Measurements from ENCODE around the gene CTAG2.
"Not testable (repeated sequence)": the region's sequence is repeated elsewhere in the genome, so short reads cannot be mapped to it uniquely, and the experiment has no call there.

The CTAG2 gene

GRCh38 chrX:154653413-154653812, at the start of gene CTAG2:
CTAG2 (minus strand) TSS chrX:154653579; CDS start chrX:154653515, 64 bp downstream.
- not testable (repeated sequence) for DNase-seq

- no peak for DNase-seq
These were observed 45.4 kb upstream of the CTAG2 start for GRCh38 chrX:154698630-154699248.

- DNase-seq: no peak
These were observed 43.3 kb upstream of the CTAG2 start for GRCh38 chrX:154696676-154697045.

- DNase-seq: peak in 1 of 58 donors; percentile 7
These were observed 42.7 kb upstream of the CTAG2 start for GRCh38 chrX:154695911-154696675.

GRCh38 chrX:154693394-154693793, 40.0 kb upstream of the CTAG2 start:
- no peak for DNase-seq

- not testable (repeated sequence) for DNase-seq
These were observed 37.1 kb upstream of the CTAG2 start for GRCh38 chrX:154690438-154690837.

- DNase-seq: not testable (repeated sequence)
These were observed 18.7 kb upstream of the CTAG2 start for GRCh38 chrX:154672084-154672483.

GRCh38 chrX:154670848-154671247, 17.5 kb upstream of the CTAG2 start:
- not testable (repeated sequence) for DNase-seq

GRCh38 chrX:154661899-154662298, 8.5 kb upstream of the CTAG2 start:
- no peak for DNase-seq

GRCh38 chrX:154661170-154661569, 7.8 kb upstream of the CTAG2 start:
- no peak for DNase-seq

GRCh38 chrX:154660541-154660940, 7.2 kb upstream of the CTAG2 start:
- DNase-seq: no peak

GRCh38 chrX:154658957-154659356, 5.6 kb upstream of the CTAG2 start:
- DNase-seq: no peak

- no peak for DNase-seq
These were observed 4.8 kb upstream of the CTAG2 start for GRCh38 chrX:154658187-154658586.

- no peak for DNase-seq
These were observed 3.9 kb upstream of the CTAG2 start for GRCh38 chrX:154657226-154657805.

GRCh38 chrX:154655786-154656185, 2.4 kb upstream of the CTAG2 start:
- DNase-seq: no peak

GRCh38 chrX:154655346-154655745, 2.0 kb upstream of the CTAG2 start:
- no peak for DNase-seq

GRCh38 chrX:154654925-154655324, 1.5 kb upstream of the CTAG2 start:
- DNase-seq: no peak

- no peak for DNase-seq
These were observed 993 bp upstream of the CTAG2 start for GRCh38 chrX:154654372-154654771.

GRCh38 chrX:154653048-154653401, 354 bp downstream of the CTAG2 start:
- no peak for DNase-seq

GRCh38 chrX:154652311-154653047, 900 bp downstream of the CTAG2 start:
- no peak for DNase-seq

GRCh38 chrX:154650221-154650510, 3.2 kb downstream of the CTAG2 start:
- peak in 17 of 58 donors; percentile 1 to 32 (median 5) for DNase-seq

GRCh38 chrX:154649503-154650220, 3.7 kb downstream of the CTAG2 start:
- DNase-seq: no peak
